Measurements from ENCODE around the gene OIP5.
"Not testable (repeated sequence)": the region's sequence is repeated elsewhere in the genome, so short reads cannot be mapped to it uniquely, and the experiment has no call there.

The OIP5 gene

DNA sequence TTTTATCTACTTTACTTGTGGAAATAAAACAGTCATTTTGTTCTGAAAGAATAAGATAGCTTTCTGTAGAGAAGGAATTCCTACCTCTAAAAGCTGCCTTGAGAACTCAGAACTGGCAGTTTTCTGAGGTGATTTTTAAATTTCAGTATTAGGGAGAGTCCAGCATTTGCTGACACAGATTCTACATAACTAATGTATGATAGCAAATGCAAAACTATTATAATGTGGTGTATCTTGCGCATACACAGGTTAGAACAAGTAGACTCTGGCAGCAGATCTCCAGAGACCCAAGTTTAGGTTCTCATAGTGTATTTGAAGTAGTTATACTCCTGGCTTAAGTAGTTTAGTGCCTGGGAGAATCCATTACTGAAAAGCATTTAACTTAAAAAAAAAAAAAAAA lies 30.8 kb downstream of the OIP5 start:
- DNase-seq (ENCODE audit: low read depth): no peak

DNA sequence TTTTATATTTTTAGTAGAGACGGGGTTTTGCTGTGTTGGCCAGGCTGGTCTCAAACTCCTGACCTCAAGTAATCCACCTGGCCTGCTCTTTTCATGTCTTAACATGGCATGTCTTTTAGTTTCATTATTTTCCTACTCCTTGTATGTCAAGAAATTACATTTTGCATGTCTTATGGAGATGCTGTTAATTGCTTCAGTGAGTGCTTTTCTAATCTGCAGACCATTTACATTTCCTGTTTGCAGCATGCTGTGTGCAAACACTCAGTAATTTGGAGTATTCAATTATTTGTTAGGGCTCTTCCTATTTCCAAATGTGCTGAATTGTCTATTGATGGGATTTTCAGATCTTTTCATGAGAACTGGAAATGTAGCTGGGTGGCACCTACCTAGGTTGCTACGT lies 31.3 kb downstream of the OIP5 start:
- not testable (repeated sequence) for DNase-seq (ENCODE audit: low read depth)

DNA sequence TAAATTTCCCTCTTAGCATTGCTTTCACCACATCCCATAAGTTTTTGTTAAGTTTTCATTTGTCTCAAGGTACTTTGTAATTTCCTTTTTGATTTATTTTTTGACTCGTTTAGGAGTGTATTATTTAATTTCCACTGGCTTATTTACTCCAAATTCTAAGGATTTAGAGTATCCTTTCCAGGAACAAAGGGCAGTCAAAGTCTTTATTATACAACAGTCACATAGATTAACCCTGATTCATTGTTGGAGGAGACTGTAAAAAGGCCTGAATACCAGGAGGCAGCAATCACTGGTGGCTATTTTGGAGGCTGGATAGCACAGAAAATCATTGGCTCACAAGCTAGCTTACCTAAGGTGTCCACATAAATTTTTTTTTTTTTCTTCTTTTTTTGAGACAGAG lies 39.9 kb downstream of the OIP5 start:
- DNase-seq (ENCODE audit: low read depth): no peak

DNA sequence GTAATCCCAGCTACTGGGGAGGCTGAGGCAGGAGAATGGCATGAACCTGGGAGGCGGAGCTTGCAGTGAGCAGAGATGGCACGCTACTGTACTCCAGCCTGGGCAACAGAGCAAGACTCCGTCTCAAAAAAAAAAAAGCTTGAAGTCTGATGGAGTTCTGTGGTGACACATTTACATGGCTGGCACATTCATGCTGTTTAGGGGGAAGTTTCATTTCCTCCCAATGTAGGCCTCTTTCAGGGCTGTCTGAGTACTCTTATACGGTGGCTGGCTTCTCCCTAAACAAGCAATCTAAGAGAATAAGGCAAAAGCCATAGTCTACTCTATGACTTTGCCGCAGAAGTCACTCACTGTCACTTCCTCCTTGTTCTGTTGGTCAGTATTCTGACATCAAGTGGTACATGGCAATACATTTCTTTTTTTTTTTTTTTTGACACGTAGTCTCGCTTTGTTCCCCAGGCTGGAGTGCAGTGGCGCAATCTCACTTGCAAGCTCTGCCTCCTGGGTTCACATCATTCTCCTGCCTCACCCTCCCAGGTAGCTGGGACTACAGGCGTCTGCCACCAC lies 41.2 kb downstream of the OIP5 start:
- DNase-seq (ENCODE audit: low read depth): no peak

DNA sequence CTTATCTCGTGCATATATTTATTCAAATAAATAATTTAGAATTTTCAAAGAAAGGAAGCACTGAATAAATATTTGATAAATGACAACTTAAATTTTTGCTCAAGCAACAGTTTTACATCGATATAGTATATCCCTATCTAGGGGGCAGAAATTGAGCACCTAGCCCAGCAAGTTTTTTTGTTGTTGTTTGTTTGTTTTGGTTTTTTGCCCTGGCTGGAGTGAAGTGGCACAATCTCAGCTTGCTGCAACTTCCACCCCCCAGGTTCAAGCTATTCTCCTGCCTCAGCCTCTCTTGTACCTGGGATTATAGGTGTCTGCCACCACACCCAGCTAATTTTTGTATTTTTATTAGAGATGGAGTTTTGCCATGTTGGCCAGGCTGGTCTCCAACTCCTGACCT lies 42.4 kb downstream of the OIP5 start:
- DNase-seq (ENCODE audit: low read depth): no peak

DNA sequence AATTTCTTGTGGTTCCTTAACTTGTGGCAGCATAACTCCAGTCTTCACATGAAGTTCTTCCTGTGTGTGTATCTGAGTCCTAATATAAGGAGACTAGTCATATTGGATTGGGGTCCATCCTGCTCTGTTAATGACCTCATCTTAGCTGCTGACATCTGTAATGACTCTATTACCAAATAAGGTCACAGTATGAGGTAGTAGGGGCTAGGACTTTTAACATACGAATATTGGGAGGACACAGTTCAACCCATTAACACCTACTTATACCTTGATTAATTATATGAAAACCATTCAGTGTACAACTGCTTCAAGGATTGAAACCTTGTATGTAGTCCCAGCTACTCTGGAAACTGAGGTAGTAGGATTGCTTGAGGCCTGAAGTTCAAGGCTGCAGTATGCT lies 43.9 kb downstream of the OIP5 start:
- no peak for DNase-seq (ENCODE audit: low read depth)

DNA sequence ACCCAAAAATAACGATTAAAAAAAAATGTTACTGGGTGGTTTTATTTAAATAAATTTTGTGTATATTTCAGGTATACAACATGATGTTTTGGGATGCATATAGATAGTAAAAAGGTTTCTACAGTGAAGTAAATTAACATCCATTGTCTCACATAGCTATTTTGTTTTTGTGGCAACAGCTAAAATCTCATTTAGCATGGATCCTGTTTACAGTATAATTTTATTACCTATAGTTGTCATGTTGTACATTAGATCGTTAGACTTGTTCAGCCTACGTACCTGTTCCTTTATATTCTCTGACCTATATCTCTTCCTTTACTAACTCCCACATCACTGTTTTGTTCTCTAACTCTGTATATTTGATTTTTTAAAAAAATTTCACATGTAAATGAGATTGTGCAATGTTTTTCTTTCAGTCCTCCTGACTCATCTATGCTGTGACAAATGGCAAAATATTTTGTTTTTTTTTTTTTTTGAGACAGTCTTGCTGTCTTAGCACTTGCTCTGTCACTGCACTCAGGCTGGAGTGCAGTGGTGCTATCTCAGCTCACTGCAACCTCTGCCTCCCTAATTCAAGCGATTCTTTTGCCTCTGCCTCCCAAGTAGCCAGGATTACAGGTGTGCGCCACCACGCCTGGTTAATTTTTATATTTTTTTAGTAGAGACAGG lies 45.6 kb downstream of the OIP5 start:
- no peak for DNase-seq (ENCODE audit: low read depth)

DNA sequence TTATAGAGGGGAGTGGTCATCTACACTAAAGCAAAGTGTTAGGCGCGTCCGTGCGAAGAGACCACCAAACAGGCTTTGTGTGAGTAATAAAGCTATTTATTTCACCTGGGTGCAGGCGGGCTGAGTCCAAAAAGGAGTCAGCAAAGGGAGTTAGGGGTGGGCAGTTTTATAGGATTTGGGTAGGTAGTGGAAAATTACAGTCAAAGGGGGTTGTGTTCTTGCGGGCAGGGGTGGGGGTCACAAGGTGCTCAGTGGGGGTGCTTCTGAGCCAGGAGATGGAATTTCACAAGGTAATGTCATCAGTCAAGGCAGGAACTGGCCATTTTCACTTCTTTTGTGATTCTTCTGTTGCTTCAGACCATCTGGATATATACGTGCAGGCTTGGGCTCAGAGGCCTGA lies 47.1 kb downstream of the OIP5 start:
- DNase-seq (ENCODE audit: low read depth): no peak

DNA sequence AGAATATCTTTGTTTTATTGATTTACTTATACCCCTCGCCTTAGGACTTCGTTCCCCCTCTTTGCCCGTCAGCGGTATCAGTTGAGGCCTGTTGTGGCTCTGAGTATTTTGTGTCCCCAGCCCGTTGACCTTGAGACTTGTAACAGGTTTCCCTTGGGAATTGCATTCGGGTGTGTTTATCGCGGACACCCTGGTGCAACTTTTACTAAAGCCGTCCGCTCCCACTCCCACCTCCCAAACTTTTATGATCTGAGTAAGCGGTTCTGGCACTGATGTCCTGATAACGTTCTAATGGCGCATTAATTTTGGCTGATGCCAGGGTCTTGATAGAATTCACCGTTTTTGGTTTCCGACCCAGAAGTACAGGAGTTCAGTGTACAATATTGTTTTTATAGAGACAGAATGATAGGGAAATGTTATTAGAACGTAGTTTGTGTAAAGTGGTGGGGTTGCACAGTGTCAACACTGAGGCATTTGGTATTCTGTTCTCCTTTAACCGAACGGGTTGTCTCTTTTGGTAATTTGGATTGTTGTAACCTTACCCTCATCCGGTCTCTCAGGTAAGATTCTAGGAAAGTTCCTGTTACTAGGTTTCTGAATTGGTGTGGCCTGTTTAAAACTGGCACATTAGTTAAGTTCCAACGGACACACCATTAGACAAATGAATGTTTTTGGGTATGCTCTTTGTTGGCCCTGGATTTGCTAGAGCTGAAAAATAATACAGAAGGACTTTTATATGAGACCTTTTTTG lies 47.8 kb downstream of the OIP5 start:
- no peak for DNase-seq (ENCODE audit: low read depth)

DNA sequence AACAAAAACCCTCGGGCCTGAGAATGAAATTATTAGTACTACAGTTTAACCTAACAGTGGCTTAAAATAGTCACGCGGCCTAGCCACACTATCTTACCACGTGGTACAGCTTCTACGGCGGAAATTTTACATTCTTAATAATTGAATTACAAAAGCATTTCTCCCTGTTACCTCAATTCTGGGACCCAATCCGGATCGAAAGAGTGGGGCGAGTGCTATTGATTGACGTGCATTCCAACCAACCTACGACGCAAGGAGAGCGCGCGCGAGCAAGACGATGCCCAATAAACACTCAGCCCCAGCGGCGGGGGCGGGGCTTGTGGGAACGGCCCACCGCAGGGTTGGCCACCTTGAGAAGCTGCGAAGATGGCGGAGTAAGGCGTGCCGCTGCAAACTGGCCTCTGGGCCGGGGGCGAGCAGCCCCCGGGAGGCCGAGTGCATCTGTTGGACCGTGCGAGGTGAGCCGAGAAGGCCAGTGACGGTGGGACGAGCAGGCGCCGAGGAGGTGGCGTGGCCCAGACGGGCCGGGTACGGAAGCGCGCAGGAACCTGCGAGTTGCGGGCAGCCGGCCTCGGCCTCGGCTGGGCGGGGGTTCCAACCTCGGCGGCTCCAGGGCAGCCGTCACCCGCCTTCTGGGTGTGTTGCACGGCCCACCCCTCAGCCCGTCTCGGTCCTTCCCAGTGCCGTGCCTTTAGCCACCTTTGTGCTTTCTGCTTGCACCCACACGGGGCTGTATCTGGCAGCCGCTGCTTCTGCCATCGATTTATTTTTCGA lies 48.6 kb downstream of the OIP5 start:
- DNase-seq (ENCODE audit: low read depth): peak; percentile 95

DNA sequence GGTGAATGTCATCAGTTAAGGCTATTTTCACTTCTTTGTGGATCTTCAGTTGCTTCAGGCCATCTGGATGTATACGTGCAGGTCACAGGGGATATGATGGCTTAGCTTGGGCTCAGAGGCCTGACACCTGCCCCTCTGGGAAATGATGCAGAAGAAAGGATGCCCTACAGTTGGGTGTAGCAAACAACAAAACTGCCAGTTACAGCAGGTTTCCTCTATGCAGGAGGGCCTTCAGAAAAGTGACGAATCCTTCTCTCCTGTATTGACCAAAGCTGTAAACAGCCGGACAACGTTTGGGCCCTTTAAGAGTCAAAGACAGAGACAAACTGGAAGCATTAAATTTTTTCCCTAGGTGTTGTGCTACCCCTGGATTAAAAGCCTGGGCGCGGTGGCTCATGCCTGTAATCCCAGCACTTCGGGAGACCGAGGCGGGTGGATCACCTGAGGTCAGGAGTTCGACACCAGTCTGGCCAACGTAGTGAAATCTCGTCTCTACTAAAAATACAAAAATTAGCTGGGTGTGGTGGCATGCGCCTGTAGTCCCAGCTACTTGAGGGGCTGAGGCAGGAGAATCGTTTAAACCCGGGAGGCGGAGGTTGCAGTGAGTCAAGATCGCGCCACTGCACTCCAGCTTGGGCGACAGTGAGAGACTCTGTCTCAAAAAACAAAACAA lies 49.3 kb downstream of the OIP5 start:
- not testable (repeated sequence) for DNase-seq (ENCODE audit: low read depth)

DNA sequence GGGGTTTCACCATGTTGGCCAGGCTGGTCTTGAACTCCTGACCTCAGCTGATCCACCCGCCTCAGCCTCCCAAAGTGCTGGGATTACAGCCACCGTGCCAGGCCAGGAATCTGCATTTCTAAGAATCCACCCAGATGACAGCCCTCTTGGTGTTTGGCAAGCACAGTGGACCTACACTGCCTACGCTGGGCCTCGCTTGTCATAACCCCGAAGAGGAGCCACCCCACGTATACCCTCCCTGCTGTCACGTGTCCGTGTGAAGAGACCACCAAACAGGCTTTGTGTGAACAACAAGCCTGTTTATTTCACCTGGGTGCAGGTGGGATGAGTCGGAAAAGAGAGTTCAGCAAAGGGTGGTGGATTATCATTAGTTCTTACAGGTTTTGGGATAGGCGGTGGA lies 50.0 kb downstream of the OIP5 start:
- not testable (repeated sequence) for DNase-seq (ENCODE audit: low read depth)

DNA sequence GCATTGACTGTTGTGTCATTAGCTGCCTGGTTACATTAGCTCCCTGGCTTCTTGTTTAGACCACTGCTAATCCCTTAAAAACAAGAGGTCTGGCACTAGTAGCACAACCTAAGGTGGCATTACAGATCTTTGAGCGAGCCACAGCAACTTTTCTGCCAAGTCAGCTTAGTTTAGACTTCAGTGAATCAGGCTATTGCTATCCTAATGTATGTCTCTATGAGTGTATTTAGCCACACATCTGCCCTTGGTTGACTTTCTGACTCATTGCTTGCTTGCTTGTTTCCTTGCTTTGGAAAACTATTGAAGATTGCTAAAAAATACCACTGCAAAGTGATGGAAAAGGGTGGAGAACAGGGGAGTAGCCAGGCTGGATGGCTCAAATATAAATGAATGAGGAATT lies 51.2 kb downstream of the OIP5 start:
- no peak for DNase-seq (ENCODE audit: low read depth)

DNA sequence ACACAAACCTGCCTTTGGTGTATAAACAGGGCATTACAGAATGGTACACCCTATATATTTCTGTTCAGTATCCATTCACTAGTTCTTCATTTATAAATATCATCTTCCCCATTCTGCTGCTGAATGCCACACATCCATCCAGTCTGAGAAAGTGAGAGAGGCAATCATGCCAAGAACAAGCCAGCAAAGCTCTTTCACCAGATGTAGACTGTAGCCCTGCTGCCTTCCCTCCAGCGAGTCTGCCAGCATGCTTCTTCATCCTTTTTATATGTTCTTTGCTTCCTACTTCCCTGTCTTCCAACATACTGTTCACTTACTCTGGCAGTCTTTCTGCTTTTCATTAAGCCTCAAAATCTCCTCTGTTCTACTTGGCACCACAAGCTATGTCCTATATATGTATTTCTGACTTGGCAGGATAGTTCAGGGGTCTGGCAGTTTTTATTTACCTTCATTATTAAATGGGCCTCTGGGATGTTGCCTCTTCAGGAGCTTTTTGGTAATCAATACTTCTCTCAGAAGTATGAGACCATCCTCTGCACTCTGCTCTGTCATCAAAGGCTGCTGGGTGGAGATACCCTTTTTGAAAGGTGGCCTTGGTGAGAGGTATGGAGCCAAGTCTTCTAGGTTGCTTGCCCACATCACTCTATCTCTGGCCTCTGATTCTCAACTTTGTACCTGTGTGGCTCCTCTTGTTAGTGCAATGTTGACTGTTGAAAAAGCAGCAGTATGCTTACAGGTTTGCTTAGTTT lies 52.7 kb downstream of the OIP5 start:
- DNase-seq (ENCODE audit: low read depth): no peak

DNA sequence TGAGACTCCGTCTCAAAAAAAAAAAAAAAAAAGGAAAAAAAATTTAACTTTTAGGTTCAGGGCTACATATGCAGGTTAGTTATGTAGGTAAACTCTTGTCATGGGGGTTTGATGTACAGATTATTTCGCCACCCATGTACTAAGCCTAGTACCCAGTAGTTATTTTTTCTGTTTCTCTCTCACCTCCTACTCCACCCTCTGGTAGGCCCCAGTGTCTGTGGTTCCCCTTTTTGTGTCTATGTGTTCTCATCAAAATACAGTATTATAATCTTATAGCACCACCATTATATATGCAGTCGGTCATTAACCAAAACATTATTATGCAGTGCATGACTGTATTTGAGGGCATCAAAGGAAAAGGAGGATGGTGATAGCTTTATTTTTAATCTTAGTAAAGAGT lies 54.1 kb downstream of the OIP5 start:
- DNase-seq (ENCODE audit: low read depth): no peak

DNA sequence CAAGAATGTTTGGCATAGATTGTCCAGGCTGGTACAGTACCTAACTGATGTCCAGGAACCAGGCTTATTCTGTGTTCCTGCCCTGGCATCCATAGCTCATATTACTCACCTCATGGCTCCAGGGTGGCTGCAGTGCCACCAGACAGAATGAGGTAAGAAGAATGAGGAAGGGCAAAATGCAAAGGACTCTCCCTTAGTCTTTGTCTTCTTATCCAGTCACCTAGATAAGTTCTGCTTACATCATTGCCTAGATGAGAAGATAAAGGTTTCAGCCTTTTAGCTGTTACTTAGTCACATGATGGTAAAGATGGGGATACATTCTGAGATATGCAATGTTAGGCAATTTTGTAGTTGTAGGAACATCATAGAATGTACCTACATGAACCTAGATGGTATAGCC lies 55.6 kb downstream of the OIP5 start:
- DNase-seq (ENCODE audit: low read depth): no peak

DNA sequence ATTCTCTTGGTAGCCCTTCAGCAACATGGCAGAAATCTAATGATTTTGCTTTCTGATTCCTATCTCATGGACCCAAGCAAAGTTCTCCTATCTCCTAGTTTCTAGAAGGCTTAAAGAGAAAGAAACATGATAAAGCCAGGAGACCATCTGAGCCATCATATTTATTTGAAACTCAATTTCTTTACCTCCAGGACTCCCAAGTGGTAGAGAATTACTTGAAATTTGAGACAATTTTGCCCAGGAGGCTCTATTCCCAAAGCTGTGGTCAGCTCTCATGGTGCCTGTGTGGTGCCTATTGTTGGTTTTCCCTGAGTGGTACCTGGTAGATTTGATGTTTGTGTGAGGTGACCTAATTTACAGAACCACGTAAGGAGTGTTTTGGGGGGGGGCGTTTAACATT lies 62.5 kb downstream of the OIP5 start:
- DNase-seq (ENCODE audit: low read depth): no peak

DNA sequence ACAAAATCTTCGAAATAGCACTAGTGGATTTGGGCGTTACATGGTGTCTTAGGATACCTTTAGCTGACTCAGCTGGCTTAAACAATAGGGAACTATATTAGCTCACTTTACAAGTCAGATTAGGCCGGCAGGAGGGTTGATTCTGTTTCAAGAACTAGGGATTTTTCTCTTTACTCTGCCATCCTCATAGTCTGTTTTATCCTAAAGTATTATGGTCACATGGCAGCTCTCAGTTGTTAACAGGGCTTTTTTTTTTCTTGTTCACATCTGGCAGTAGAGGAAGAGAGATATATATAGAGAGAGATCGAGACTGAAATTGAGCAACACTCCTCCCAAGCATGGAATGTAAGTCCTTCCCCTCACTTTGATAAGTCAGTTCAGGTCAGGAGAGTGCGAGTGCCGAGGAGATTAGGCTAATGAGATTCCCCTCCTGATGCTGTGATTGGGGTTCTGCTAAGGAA lies 68.5 kb downstream of the OIP5 start:
- no peak for DNase-seq (ENCODE audit: low read depth)

DNA sequence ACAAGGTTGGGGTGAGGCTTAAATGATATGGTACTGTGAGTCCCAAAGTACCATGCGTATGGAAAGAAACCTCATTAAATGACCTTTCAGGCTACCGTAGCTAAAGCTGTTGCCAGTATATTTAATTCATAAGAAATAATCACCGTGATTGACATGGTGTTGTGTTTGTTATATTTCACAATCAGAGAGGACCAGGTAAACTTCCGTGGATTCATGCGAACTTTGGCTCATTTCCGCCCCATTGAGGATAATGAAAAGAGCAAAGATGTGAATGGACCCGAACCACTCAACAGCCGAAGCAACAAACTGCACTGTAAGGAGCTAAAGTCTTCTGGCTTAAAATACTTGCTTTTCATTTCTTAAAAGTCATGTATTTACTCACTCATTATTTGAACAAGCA lies 69.8 kb downstream of the OIP5 start:
- DNase-seq (ENCODE audit: low read depth): no peak

DNA sequence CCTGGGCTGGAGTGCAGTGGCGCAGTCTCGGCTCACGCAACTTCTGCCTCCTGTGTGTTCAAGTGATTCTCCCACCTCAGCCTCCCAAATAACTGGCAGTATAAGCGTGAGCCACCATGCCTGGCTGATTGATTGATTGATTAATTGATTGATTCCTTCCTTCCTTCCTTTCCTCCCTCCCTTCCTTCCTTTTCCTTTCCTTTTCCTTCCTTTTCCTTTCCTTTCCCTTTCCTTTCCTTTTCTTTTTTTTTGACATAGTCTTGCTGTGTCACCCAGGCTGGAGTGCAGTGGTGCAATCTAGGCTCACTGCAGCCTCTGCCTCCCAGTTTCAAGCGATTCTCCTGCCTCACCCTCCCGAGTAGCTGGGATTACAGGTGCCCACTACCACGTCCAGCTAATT lies 71.5 kb downstream of the OIP5 start:
- not testable (repeated sequence) for DNase-seq (ENCODE audit: low read depth)

DNA sequence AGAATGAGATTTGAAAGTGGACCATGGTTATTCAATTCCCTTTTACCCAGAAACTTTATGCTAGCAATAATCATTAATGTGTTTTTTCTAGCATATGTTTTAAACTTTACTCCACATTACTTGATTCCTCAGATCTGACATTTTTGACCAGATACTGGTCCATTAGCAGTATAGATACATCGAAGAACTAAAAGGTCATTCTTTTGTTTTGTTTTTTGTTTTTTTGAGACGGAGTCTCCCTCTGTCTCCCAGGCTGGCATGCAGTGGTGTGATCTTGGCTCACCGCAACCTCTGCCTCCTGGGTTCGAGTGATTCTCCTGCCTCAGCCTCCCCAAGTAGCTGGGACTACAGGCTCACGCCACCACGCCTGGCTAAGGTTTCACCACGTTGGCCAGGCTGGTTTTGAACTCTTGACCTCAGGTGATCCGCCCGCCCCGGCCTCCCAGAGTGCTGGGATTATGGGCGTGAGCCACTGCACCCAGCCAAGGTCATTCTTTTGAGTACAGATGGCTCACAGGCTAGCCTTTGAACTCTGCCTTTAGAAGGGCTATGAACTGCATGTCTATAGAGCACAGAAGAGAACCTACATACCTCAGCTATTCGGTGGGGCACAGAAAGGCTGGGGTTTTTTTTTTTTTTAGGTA lies 72.7 kb downstream of the OIP5 start:
- no peak for DNase-seq (ENCODE audit: low read depth)

Measured in activated T-helper 1 cell treated with Interleukin-2 at 50 U/mL for 16 hours (primary cell).